SW480 (cell line): ENCODE data around the gene MSN.
A peak's percentile ranks its signal among the peaks of the same experiment; 100 is the strongest.
"Not testable (repeated sequence)": the region's sequence is repeated elsewhere in the genome, so short reads cannot be mapped to it uniquely, and the experiment has no call there.

Source experiments
- DNase-seq: peaks from one replicate; pipeline ENCODE4 v3.0.0-alpha.2; 2016; ENCODE audit warnings: low spot score

Gene MSN

GRCh38 chrX:65667503-65668376, at the start of gene MSN:
Gene MSN, plus strand, starts transcription at chrX:65667654. Its CDS starts 188 bp downstream, at chrX:65667842.
- peak; percentile 70 for DNase-seq

GRCh38 chrX:65620096-65620705, 47.3 kb upstream of the MSN start:
- not testable (repeated sequence) for DNase-seq

- DNase-seq, result no peak
These were observed 36.7 kb upstream of the MSN start for GRCh38 chrX:65630771-65631170.

GRCh38 chrX:65633826-65634225, 33.6 kb upstream of the MSN start:
- DNase-seq, result no peak

- DNase-seq, result no peak
These were observed 32.7 kb upstream of the MSN start for GRCh38 chrX:65634732-65635131.

GRCh38 chrX:65635378-65635777, 32.1 kb upstream of the MSN start:
- DNase-seq, result no peak

GRCh38 chrX:65635822-65636221, 31.6 kb upstream of the MSN start:
- no peak for DNase-seq

GRCh38 chrX:65636261-65636660, 31.2 kb upstream of the MSN start:
- not testable (repeated sequence) for DNase-seq

GRCh38 chrX:65637335-65637734, 30.1 kb upstream of the MSN start:
- no peak for DNase-seq

GRCh38 chrX:65642914-65643491, 24.5 kb upstream of the MSN start:
- peak; percentile 16 for DNase-seq

- DNase-seq, result no peak
These were observed 23.9 kb upstream of the MSN start for GRCh38 chrX:65643531-65644052.

- DNase-seq, result peak; percentile 34
These were observed 22.7 kb upstream of the MSN start for GRCh38 chrX:65644621-65645289.

- no peak for DNase-seq
These were observed 19.7 kb upstream of the MSN start for GRCh38 chrX:65647801-65648200.

GRCh38 chrX:65652098-65652497, 15.4 kb upstream of the MSN start:
- DNase-seq, result no peak

GRCh38 chrX:65657009-65657441, 10.4 kb upstream of the MSN start:
- DNase-seq, result not testable (repeated sequence)

GRCh38 chrX:65657659-65658058, 9.8 kb upstream of the MSN start:
- DNase-seq, result no peak

GRCh38 chrX:65658229-65658628, 9.2 kb upstream of the MSN start:
- no peak for DNase-seq

- DNase-seq, result no peak
These were observed 324 bp upstream of the MSN start for GRCh38 chrX:65667157-65667502.

- peak; percentile 77 for DNase-seq
These were observed 1.2 kb downstream of the MSN start for GRCh38 chrX:65668377-65669310.

- DNase-seq, result no peak
These were observed 3.8 kb downstream of the MSN start for GRCh38 chrX:65671286-65671685.

GRCh38 chrX:65671966-65672365, 4.5 kb downstream of the MSN start:
- DNase-seq, result no peak
